Heart right ventricle (tissue), 16 donors: ENCODE measurements around the gene CCDC121. TPM values are rescaled to one million over a fixed set of nuclear protein-coding genes. Genes with fewer than 3 reads are reported as not detected.
A peak's percentile ranks its signal among the peaks of the same experiment; 100 is the strongest.

Experiments
- ATAC-seq, 8 donors: fragments of 200-7000 bp; cut with Tn5 transposase; one replicate each; pipeline ENCODE4 v1.9.1; 2020; ENCODE audit warnings: mild to moderate bottlenecking in 8 of 8, moderate library complexity in 8 of 8, moderate number of reproducible peaks in 1 of 8
- DNase-seq, 2 donors: peaks; one replicate each; pipeline ENCODE4 v3.0.0-alpha.2; 2020
- H3K27ac ChIP-seq, 10 donors: fragments of 200-600 bp; sonication (generic) in 2 of 10; one replicate each; pipeline versions ENCODE4 v1.5.0 to v1.8.0; 2020 to 2022; ENCODE audit warnings: mild to moderate bottlenecking in 3 of 10
- H3K27me3 ChIP-seq, 7 donors: fragments of 200-600 bp; one replicate each; pipeline ENCODE4 v1.8.0; 2021 to 2022; ENCODE audit warnings: mild to moderate bottlenecking in 2 of 7
- H3K36me3 ChIP-seq, 9 donors: fragments of 200-600 bp; sonication (generic) in 1 of 9; one replicate each; pipeline versions ENCODE4 v1.5.0 to v1.8.0; 2020 to 2022; ENCODE audit warnings: mild to moderate bottlenecking in 2 of 9
- H3K4me1 ChIP-seq, 9 donors: fragments of 200-600 bp; sonication (generic) in 1 of 9; one replicate each; pipeline versions ENCODE4 v1.5.0 to v1.8.0; 2020 to 2022; ENCODE audit warnings: mild to moderate bottlenecking in 4 of 9
- H3K4me3 ChIP-seq, 10 donors: fragments of 200-600 bp; sonication (generic) in 2 of 10; one replicate each; pipeline versions ENCODE4 v1.5.0 to v1.8.0; 2020 to 2022; ENCODE audit warnings: mild to moderate bottlenecking in 7 of 10, moderate library complexity in 2 of 10
- H3K9me3 ChIP-seq, 11 donors: fragments of 200-600 bp in 10 of 11; sonication (generic) in 2 of 11; one replicate each; pipeline versions ENCODE4 v1.5.0 to v1.8.0; 2013 to 2022; ENCODE audit warnings: mild to moderate bottlenecking in 2 of 11, control low read depth in 1 of 11, moderate library complexity in 1 of 11
- CTCF ChIP-seq, 9 donors: fragments of 200-600 bp; sonication (generic) in 2 of 9; IDR thresholded peaks; one replicate each; pipeline versions ENCODE4 v1.5.0 to v1.8.0; 2021 to 2022; ENCODE audit warnings: antibody characterized with exemption in 9 of 9, mild to moderate bottlenecking in 5 of 9, moderate library complexity in 1 of 9
- WGBS, 2 donors: extraction: QIAGEN DNeasy Blood & Tissue Kit; methylation state at CpG; one replicate each; pipeline ENCODE4 v1.1.7; 2013; ENCODE audit warnings: inconsistent platforms in 1 of 2; 5-methylcytosine and 5-hydroxymethylcytosine counted together
- intact Hi-C, 10 donors: fragments of 100-400 bp; cut with DNase I; formaldehyde crosslinking; loops; one replicate each; pipeline versions ENCODE4 v1.11.1 to v1.14.2; 2022
- polyA plus RNA-seq, 2 donors: library from polyadenylated mRNA; stranded (reverse); fragments of 200-250 nt; gene quantifications; one replicate each; pipeline ENCODE4 v1.2.3, GENCODE V29; 2013
- total RNA-seq, 10 donors: library from RNA; stranded (reverse); fragmentation: NEBNext Ultra II Directional in 3 of 10; extraction: Animal tissue kit (Norgen Biotek cat#: 25700) in 3 of 10; gene quantifications; one replicate each; pipeline versions ENCODE4 v1.2.1 to v1.2.4, GENCODE V29; 2021 to 2023
- donor health status: Arrhythmogenic right ventricular cardiomyopathy.
- donor health status: ischemic (EF 13 %, LVEDD 7.1; RV severe dilation, severe dysfunction).
- donor health status: healthy with polysubstance abuse.
- donor health status: DM: no; HTN: yes; CAD: no.
- donor health status: DM: no; HTN: no; CAD: no.
- donor health status: ischemic (EF 25% LVEDD 6.9; RV normal size, moderate dysfunction).
- donor health status: ischemic (EF 25% LVEDD 5.7; RV mildly dilated, moderate dysfunction).
- donor health status: healthy.
- donor health status: DM: yes; HTN: yes; CAD: no.
- donor health status: Ischemic cardiomyopathy.
- donor health status: ischemic (EF 35%, LVEDD 5.7; RV mildly dilated, moderate dysfunction).
- donor health status: nonischemic (EF 11% LVEDD 7.7; RV severe dilation, severe dysfunction).
- donor health status: DM: yes; HTN: yes; CAD: no.
- donor health status: PGD.
- donor health status: ischemic (EF 29% LVEDD 5.4; RV normal size, mild dysfunction).
- donor health status: nonischemic (EF 23%, LVEDD 6.1; RV moderate dilation, normal function).

Gene CCDC121
- total and polyA plus RNA-seq, 12 donors, result 2.1 to 7.6 (median 5.6) TPM

- Histone ChIP-seq H3K4me3 (peak overlapping the region in 1 of 10 donors; percentile 91), H3K4me1 (peaks cover 0 to 39% (median 20%) of the 10 kb centered on the region in 9 donors), H3K36me3 (no peaks in the 10 kb centered on the region), H3K9me3 (peaks cover 0 to 32% (median 7%) of the 10 kb centered on the region in 11 donors), H3K27ac (no peak overlapping the region), H3K27me3 (no peaks in the 10 kb centered on the region)
- WGBS, 2 donors, result 72 to 73% methylated on average over 3 of the region's 3 CpGs
- TF ChIP-seq CTCF (IDR thresholded peaks at IDR 0.05), result no peak
- DNase-seq, result no peak
- intact Hi-C loops, result loop anchor here in 2 of 10 donors (5.0 to 10.0 kb wide), 3 partner anchors 90 to 160 kb away; partner anchors contain the start of genes FNDC4 (in 1 of the 2), GCKR (in 1 of the 2) and NRBP1 (in 1 of the 2)
- ATAC-seq, result no peak
Measured at GRCh38 chr2:27584597-27584996, 44.2 kb downstream of the CCDC121 start.

- H3K27me3 ChIP-seq, result no peaks in the 10 kb centered on the region
- no peak for TF ChIP-seq CTCF (IDR thresholded peaks at IDR 0.05)
- H3K36me3 ChIP-seq, result no peaks in the 10 kb centered on the region
- WGBS, 2 donors, result 5 to 6% methylated on average over 12 of the region's 12 CpGs
- ATAC-seq, result peak in 4 of 8 donors; percentile 3 to 16 (median 13)
- peak overlapping the region; percentile 45 to 91 (median 72) for H3K4me3 ChIP-seq
- intact Hi-C loops, result loop anchor here in 2 of 10 donors (5.0 to 10.0 kb wide), 3 partner anchors 89 to 159 kb away; partner anchors contain the start of genes FNDC4 (in 1 of the 2), GCKR (in 1 of the 2) and NRBP1 (in 1 of the 2)
- peak overlapping the region in 9 of 10 donors; percentile 40 to 85 (median 75) for H3K27ac ChIP-seq
- peaks cover 0 to 39% (median 20%) of the 10 kb centered on the region in 9 donors for H3K4me1 ChIP-seq
- peaks cover 0 to 33% (median 9%) of the 10 kb centered on the region in 11 donors for H3K9me3 ChIP-seq
- no peak for DNase-seq
Measured at GRCh38 chr2:27583390-27583915, 45.4 kb downstream of the CCDC121 start.

GRCh38 chr2:27582695-27583389 lies 46.0 kb downstream of the CCDC121 start, which contains the start of gene ZNF512:
Gene ZNF512 (plus strand): TSS chr2:27583042. CDS start chr2:27583113, 71 bp downstream.
- peak; percentile 89 for DNase-seq
- no peaks in the 10 kb centered on the region for H3K36me3 ChIP-seq
- H3K27ac ChIP-seq, result peak within 1 kb of the TSS in 9 of 10 donors; percentile 40 to 85 (median 75)
- H3K4me3 ChIP-seq, result peak within 1 kb of the TSS; percentile 45 to 91 (median 72)
- H3K4me1 ChIP-seq, result peaks cover 0 to 34% (median 20%) of the 10 kb centered on the region in 9 donors
- peak; percentile 95 to 98 (median 97) for ATAC-seq
- 1% methylated on average over 38 of the region's 38 CpGs for WGBS, 2 donors
- H3K27me3 ChIP-seq, result no peaks in the 10 kb centered on the region
- TF ChIP-seq CTCF (IDR thresholded peaks at IDR 0.05), result peak in 1 of 9 donors; percentile 10
- intact Hi-C loops, result loop anchor here in 2 of 10 donors (5.0 to 10.0 kb wide), 3 partner anchors 88 to 158 kb away; partner anchors contain the start of genes FNDC4 (in 1 of the 2), GCKR (in 1 of the 2) and NRBP1 (in 1 of the 2)
- H3K9me3 ChIP-seq, result peaks cover 0 to 33% (median 12%) of the 10 kb centered on the region in 11 donors

- whole genome bisulfite sequencing, 2 donors, result 84 to 85% methylated on average over 16 of the region's 16 CpGs
- H3K27me3 ChIP-seq, result no peaks in the 10 kb centered on the region
- H3K4me3 ChIP-seq, result peak overlapping the region; percentile 45 to 91 (median 72)
- no peak for TF ChIP-seq CTCF (IDR thresholded peaks at IDR 0.05)
- ATAC-seq (peak in 7 of 8 donors; percentile 1 to 34 (median 3)), DNase-seq (peak in 1 of 2 donors; percentile 5)
- intact Hi-C loops, result loop anchor here in 2 of 10 donors (5.0 to 10.0 kb wide), 3 partner anchors 87 to 157 kb away; partner anchors contain the start of genes FNDC4 (in 1 of the 2), GCKR (in 1 of the 2) and NRBP1 (in 1 of the 2)
- peaks cover 0 to 33% (median 20%) of the 10 kb centered on the region in 9 donors for H3K4me1 ChIP-seq
- H3K9me3 ChIP-seq, result peaks cover 0 to 39% (median 15%) of the 10 kb centered on the region in 11 donors
- H3K27ac ChIP-seq, result peak overlapping the region in 9 of 10 donors; percentile 40 to 85 (median 75)
- H3K36me3 ChIP-seq, result no peaks in the 10 kb centered on the region
Measured at GRCh38 chr2:27582129-27582694, 46.6 kb downstream of the CCDC121 start.
